HG03045 (cell line): ENCODE measurements around the gene EPHB3.
"Not testable (repeated sequence)": the region's sequence is repeated elsewhere in the genome, so short reads cannot be mapped to it uniquely, and the experiment has no call there.

Experiments
- ATAC-seq: cut with Tn5 transposase; IDR thresholded peaks from one replicate; pipeline ENCODE4 v1.9.1; 2021; ENCODE audit warnings: mild to moderate bottlenecking, moderate library complexity; ENCODE audit not compliant: unreplicated experiment

EPHB3 gene

GRCh38 chr3:184597829-184598573, 36.4 kb downstream of the EPHB3 start:
- no peak for ATAC-seq

GRCh38 chr3:184598574-184598927, 37.0 kb downstream of the EPHB3 start:
- ATAC-seq = no peak

- ATAC-seq = no peak
These were observed 37.6 kb downstream of the EPHB3 start for GRCh38 chr3:184599143-184599542.

- no peak for ATAC-seq
These were observed 39.2 kb downstream of the EPHB3 start for GRCh38 chr3:184600685-184601377.

GRCh38 chr3:184601576-184602371, 40.2 kb downstream of the EPHB3 start:
- no peak for ATAC-seq

- ATAC-seq = no peak
These were observed 41.0 kb downstream of the EPHB3 start for GRCh38 chr3:184602372-184603150.

- ATAC-seq = no peak
These were observed 41.8 kb downstream of the EPHB3 start for GRCh38 chr3:184603151-184604030.

- no peak for ATAC-seq
These were observed 42.5 kb downstream of the EPHB3 start for GRCh38 chr3:184604039-184604601.

GRCh38 chr3:184604615-184605290, 43.2 kb downstream of the EPHB3 start:
- ATAC-seq = no peak

- ATAC-seq = no peak
These were observed 46.6 kb downstream of the EPHB3 start for GRCh38 chr3:184608209-184608608.

- no peak for ATAC-seq
These were observed 48.1 kb downstream of the EPHB3 start for GRCh38 chr3:184609476-184610244.

- ATAC-seq = no peak
These were observed 48.8 kb downstream of the EPHB3 start for GRCh38 chr3:184610245-184610871.

GRCh38 chr3:184611607-184612281, 50.2 kb downstream of the EPHB3 start:
- ATAC-seq = no peak

GRCh38 chr3:184615396-184615795, 53.8 kb downstream of the EPHB3 start:
- ATAC-seq = no peak

- no peak for ATAC-seq
These were observed 54.9 kb downstream of the EPHB3 start for GRCh38 chr3:184616436-184616835.

- ATAC-seq = not testable (repeated sequence)
These were observed 55.7 kb downstream of the EPHB3 start for GRCh38 chr3:184617306-184617705.

- no peak for ATAC-seq
These were observed 57.2 kb downstream of the EPHB3 start for GRCh38 chr3:184618811-184619210.
